Bronchial epithelial cell (primary cell): ENCODE results near the gene SLCO4A1. TPM values are rescaled to one million over a fixed set of nuclear protein-coding genes. Genes with fewer than 3 reads are reported as not detected.

ENCODE experiments used
- DNase-seq: peaks from one replicate; pipeline ENCODE4 v3.0.0-alpha.2; 2010; ENCODE audit warnings: low read depth
- FAIRE-seq: peaks from 2 replicates; lab custom pipeline; 2011; peaks lifted over from hg19 to GRCh38; lab: Jason Lieb, UNC
- H3K27me3 ChIP-seq: 2 replicates; pipeline ENCODE4 v1.5.1; 2011; ENCODE audit warnings: low read length; ENCODE audit not compliant: control insufficient read depth, insufficient read depth
- H3K36me3 ChIP-seq: 2 replicates; pipeline ENCODE4 v1.5.1; 2011; ENCODE audit warnings: low read length; ENCODE audit not compliant: control insufficient read depth, insufficient read depth
- H3K4me3 ChIP-seq: 2 replicates; pipeline ENCODE4 v1.5.1; 2011; ENCODE audit warnings: mild to moderate bottlenecking, low read depth, low read length, control low read depth
- CTCF ChIP-seq: IDR thresholded peaks from 2 replicates; pipeline ENCODE4 v1.5.1; 2011; ENCODE audit warnings: mild to moderate bottlenecking, moderate library complexity, low read length, control low read depth, inconsistent platforms; ENCODE audit not compliant: insufficient read depth, severe bottlenecking
- total RNA-seq: library from RNA; depleted of rRNA; stranded (reverse); fragments of >200 nt; gene quantifications from 2 replicates; pipeline ENCODE4 v1.2.1, GENCODE V29; 2014

SLCO4A1 gene
- total RNA-seq, 1 donor from 2014 or later, result 1.6 TPM

DNA sequence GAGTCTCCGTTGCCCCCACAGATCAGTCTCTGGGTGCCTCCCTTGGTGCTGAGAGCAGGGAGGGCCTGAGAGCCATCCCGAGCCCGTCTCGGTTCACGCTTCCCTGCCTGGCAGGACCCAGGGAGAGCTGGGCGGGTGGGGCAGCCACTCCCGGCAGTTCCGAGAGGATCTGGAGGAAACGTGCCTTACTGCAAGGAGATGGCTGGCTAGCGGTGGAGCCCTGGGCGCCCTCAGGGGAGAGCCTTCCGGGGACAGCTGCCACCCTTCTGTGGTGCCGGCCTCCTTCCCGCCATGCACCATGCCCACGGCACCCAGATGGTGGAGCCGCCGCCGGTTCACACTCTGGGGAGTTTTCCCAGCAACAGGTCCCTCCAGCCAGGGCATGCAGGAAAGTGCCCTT, 45.8 kb upstream of the SLCO4A1 start:
- Histone ChIP-seq H3K4me3 (no peak overlapping the region), H3K36me3 (no peaks in the 10 kb centered on the region), H3K27me3 (no peaks in the 10 kb centered on the region)
- DNase-seq (no peak), FAIRE-seq (no peak)
- no peak for TF ChIP-seq CTCF

- no peak overlapping the region for H3K4me3 ChIP-seq
- DNase-seq (no peak), FAIRE-seq (no peak)
- no peaks in the 10 kb centered on the region for H3K36me3 ChIP-seq
- H3K27me3 ChIP-seq, result no peaks in the 10 kb centered on the region
- no peak for TF ChIP-seq CTCF
Measured at GRCh38 chr20:62596921-62597320, 45.4 kb upstream of the SLCO4A1 start.

GRCh38 chr20:62597416-62598115, 44.7 kb upstream of the SLCO4A1 start:
- no peak for DNase-seq
- H3K27me3 ChIP-seq, result no peaks in the 10 kb centered on the region
- H3K4me3 ChIP-seq, result no peak overlapping the region
- FAIRE-seq, result no peak
- H3K36me3 ChIP-seq, result no peaks in the 10 kb centered on the region
- no peak for TF ChIP-seq CTCF

DNA sequence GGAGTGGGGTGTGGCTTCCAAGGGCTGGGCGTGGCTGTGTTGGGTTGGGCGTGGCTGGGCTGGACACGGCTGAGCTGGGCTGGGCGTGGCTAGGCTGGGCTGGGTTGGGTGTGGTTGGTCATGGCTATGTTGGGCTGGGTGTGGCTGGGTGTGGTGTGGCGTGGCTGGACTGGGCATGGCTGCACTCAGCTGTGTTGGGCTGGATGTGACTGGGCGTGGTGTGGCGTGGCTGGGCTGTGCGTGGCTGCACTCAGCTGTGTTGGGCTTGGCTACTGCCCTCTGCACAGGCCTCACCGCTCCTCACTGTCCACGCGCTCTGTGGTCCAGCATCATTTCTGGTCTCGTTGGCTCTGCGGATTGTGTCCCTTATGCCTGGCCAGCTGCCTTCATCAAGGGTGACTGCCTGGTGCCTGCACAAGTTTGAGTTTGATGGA, 43.5 kb upstream of the SLCO4A1 start:
- DNase-seq, result no peak
- no peaks in the 10 kb centered on the region for H3K36me3 ChIP-seq
- no peak for FAIRE-seq
- no peak overlapping the region for H3K4me3 ChIP-seq
- no peak for TF ChIP-seq CTCF
- H3K27me3 ChIP-seq, result no peaks in the 10 kb centered on the region

- no peak for DNase-seq
- Histone ChIP-seq H3K27me3 (no peaks in the 10 kb centered on the region), H3K4me3 (no peak overlapping the region), H3K36me3 (no peaks in the 10 kb centered on the region)
- no peak for FAIRE-seq
- no peak for TF ChIP-seq CTCF
Measured at GRCh38 chr20:62599216-62600110, 42.8 kb upstream of the SLCO4A1 start.
